Activated CD4-positive, alpha-beta T cell treated with anti-CD3 and anti-CD28 coated beads for 24 hours (primary cell): ENCODE measurements around the gene PSMD6.

Experiments
- DNase-seq, 2 donors: peaks; one replicate each; pipeline ENCODE4 v3.0.0-alpha.2; 2020; ENCODE audit warnings: low read depth in 2 of 2

The PSMD6 gene

GRCh38 chr3:63977893-63978292, 45.4 kb downstream of the PSMD6 start:
- no peak for DNase-seq

- no peak for DNase-seq
Measured at GRCh38 chr3:63976872-63977200, 46.5 kb downstream of the PSMD6 start.

DNA sequence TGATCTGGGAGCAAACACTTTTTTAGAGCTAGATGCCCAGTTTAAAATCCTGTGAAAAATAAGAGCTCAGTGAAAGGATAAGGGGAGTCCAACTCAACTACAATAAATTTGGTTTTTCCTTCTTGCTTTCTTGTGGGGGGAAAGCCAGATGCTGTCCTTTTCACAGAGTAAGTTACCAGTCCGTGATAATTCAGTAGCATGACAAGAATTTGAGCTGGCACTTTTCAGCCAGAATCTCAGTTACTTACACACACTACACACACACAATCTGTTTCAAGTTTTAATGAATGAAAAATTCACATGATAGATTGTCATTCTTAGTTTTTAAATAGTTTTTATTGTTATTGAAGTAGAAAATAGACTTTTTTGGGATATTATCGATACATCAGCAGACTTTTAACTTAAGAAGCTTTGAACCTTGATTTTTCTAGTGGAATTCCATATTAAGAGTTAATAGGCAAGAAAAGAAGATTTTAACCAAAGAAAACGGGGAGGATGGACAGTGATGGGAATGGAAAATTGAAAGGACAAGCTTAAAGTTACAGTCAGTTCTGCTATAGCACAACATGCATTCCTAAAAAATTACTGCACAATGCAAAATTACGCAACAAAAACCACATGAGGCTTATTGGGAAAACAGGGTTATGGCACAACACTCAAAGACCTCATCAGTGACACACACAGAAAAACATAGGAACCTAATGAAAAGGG, 47.0 kb downstream of the PSMD6 start:
- no peak for DNase-seq

GRCh38 chr3:63975723-63976122, 47.6 kb downstream of the PSMD6 start:
- DNase-seq = no peak

GRCh38 chr3:63974451-63974850, 48.8 kb downstream of the PSMD6 start:
- DNase-seq = no peak

GRCh38 chr3:63973406-63973805, 49.9 kb downstream of the PSMD6 start:
- DNase-seq = no peak

- DNase-seq = no peak
Measured at GRCh38 chr3:63972987-63973386, 50.3 kb downstream of the PSMD6 start.

DNA sequence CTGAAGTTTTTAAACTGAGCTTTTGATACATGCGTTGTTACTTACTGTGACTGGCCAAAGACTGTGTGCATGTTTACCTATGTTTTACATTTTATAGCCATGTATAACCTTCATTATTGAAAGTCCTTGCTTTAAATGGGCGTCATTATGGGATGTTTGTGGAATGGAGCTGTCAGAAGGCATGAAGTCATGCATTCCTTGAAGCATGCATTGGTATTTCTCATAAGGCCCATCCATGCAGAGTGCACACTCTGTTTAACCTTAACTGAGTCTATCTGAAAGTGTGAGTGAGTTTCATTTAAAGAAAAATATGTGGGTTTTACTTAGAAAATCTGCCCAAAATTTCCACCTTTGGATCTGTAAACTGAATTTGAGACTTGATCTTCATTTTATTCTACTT, 51.1 kb downstream of the PSMD6 start:
- DNase-seq = no peak

- no peak for DNase-seq
Measured at GRCh38 chr3:63970631-63971475, 52.4 kb downstream of the PSMD6 start.

- no peak for DNase-seq
Measured at GRCh38 chr3:63969876-63970275, 53.4 kb downstream of the PSMD6 start.

DNA sequence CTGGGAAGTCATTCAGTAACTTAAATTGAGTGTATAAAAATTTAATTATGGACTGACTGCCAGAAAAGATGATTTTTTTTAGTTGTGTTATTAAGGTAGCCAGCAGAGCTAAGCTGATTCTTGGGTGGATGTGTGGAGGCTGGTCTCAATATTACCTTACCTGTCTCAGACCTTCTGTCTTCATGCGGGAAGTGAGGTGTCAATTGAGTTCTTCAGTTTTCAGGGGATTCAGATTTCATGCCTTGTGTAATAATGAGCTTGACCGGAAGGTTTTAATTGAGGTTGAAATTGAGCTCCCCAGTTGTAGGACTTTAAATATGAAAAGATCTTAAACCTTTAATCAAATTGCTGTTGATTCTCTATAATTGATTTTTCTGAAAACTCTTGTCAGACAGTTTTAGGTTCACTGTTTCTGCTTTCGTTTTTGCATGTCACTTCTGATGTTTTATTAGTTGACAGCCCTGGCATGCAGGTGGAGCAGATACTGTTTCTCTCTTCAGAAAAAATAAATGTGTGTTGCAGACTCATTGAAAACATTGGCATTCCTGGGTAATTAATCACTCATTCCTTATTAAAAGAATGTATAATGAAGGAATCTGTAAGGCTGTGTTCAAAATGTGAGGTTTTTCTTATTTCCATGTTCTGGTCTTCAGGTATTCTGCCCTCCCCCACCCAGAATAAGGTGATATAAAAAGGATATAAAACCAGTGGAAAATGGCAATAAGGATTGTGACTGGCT, 54.5 kb downstream of the PSMD6 start:
- no peak for DNase-seq

DNA sequence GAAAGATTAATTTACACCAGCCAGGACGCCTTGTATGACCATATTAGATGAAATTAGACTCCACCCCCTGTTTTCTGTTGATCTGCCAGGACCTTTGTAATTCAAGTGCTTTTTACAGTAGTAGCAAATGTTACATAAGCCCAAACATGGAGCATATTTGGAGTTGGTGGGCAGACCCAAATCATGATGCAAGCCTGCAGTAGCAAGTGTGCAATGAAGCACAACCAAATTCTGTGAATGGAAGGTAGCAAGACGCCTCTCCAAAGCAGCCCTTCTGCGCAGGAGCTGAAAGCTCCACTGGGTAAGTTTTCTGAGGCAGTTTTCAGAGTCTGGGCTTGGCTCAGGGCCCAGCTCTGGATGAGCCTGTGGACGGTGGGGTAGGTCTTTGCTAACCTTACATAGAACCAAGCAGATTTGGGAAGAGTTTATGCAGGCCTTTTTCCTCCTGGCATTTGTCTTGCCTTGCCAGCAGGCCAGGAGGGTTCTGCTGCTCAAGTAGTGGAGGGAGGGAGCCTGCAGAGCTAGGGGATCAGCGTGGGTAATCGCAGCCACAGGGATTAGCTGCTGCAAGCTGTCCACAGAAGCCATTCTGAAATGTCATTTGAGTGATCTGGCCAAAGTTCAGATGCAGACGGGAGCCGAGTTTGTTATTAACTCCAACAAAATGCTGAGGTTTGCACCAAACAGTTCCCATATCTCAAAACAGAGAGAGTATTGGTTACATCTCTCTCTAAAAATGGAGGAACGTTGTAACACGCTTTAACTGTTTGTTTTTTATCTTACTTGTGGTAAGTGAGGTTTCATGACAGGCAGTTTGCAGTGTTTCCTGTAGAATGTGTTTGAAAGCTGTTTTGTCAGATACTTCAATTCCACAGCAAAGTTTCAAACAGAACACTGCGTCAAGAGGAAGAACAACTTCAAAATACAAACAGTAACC, 55.4 kb downstream of the PSMD6 start:
- no peak for DNase-seq

DNA sequence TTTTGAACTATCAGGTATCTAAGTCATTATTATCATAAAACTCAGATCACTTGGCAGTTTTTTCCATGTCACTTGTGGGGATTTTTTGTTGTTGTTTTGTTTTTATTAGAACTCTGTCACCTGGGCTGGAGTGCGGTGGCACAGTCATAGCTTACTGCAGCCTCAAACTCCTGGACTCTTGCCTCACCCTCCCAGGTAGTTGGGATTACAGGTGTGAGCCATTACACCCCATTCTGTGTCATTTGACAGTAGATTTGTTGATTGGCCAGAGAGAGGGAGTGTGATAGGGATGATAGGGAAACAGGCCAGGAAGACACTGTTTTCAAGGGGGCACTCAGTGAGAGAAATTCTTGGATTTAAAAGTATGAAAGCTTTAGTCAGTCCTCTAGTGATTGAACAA, 56.4 kb downstream of the PSMD6 start:
- no peak for DNase-seq

DNA sequence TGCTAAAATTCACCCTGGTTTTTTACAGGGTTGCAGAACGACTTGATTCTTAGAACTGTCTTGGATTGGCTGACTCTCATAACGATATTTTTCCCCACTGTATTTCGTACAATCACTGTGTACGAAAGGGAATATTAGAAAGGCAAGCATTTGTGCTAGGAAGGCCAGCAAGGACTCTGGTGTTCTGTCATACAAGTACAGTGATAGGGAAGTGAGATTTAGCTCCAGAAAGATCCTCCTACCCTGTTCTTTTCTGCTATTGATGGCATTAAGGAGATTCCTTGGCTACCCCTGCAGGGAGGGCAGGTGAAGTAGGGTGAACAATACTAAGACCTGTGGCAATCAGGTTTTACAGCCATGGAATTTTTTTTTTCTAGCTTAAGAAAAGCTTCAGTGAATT, 57.3 kb downstream of the PSMD6 start:
- DNase-seq = no peak

DNA sequence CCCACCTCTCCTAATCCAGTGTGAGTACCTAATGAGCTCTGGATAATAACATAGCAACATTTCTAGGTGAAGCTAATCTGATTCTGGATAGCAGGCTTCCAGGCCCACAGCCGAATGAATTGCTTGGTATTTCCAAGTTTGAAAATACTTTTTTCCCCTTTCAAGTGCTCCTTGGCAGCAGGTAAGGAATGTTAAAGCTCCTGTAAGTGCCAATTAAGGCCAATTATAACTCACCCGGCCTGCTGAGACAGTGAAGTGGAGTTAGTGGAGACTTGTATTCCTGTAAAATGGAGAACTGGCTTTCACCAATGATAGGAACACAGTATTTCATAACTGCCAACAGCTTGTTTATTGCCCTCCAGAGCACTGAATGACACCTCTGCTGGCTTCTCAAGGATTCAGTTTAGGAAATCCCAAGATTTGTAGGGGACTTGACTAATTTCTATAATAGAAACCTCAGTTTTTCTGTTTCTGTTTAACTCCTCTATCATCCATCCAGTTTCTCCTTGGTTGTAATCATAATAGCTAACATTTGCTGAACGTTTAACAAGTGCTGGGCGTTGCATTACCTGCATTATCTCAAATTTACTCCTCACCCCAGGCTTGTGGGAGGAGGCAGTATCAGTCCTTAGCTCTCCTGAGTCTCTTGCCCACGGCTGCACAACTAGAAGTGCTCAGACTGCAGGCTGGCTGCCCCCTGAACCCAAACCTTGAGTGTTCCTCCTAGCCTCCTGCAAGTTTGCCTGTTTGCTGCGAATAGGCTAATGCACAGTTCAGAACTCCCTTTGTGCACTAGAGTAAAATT, 58.4 kb downstream of the PSMD6 start:
- no peak for DNase-seq

DNA sequence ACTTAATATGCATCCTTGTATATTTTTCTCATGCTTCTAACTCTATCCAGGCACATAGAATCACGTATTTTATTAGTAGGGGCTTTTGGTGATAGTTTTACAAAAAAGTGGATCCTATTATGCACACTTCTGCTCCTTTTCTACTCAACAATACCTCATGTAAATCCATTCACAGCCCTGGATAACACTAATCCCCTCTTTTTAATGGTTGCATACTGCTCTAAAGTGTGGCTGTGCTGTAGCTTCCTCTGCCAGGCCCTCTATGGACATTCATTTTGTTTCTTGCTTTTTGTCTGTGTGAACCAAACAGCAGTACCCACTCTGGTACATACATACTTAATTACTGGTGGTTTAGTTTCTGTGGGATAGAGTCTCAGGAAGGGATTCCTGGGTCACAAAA, 59.8 kb downstream of the PSMD6 start:
- DNase-seq = no peak

DNA sequence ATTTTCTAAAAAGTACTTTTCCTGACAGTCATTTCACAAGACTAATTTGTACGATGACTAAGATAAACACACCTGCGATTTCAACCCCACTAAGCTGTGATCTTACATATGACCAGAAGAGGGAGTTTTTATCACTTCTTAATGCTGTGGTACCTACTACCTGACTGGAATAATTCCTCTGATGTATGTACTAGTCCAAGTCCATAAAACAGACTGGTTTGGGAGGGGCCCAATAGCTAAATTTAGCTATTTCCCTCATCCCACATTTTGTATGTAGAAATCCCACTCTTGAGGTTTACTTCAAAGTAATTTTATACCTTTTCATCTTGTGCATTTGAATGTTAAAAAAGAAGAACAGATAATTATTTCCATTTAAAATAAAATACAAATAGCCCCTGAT, 61.4 kb downstream of the PSMD6 start:
- DNase-seq = no peak
